Endometrial microvascular endothelial cells (primary cell): Measurements from ENCODE around the gene TSEN54. TPM values are rescaled to one million over a fixed set of nuclear protein-coding genes. Genes with fewer than 3 reads are reported as not detected.

Experiments used
- in situ Hi-C: cut with HindIII; loops from 2 replicates; pipeline ENCODE4 v1.10.0; 2017; ENCODE audit warnings: low sequenced_read_pairs, low pct_unique_long_range_greater_than_20kb; ENCODE audit errors: inconsistent ontology term
- total RNA-seq: library from RNA; depleted of rRNA; stranded (reverse); fragments of >200 nt; gene quantifications from one replicate; pipeline ENCODE4 v1.2.3, GENCODE V29; 2015; ENCODE audit errors: inconsistent ontology term

Gene TSEN54
- total RNA-seq, 1 donor from 2014 or later, result 54.8 TPM

DNA sequence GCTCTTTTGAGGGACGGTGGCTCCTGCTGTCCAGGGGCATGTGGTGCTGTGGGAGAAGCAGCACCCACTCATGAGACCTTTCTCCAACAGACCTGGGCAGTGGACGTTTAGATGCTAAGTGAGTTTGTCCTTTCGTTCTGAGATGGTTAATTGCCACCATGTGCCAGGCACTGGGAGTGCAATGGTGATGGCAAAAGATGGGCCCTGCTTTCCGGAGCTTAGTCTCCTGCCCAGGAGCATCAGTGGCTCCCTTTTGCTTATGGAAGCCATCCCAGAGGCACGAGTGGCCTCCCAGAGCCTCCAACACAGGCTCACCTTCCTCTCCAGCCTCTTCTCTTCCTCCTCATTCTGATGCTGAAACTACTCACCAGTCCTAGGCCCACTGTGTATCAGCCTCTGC is 29.4 kb upstream of the TSEN54 start:
- in situ Hi-C loops, result no loop called here

DNA sequence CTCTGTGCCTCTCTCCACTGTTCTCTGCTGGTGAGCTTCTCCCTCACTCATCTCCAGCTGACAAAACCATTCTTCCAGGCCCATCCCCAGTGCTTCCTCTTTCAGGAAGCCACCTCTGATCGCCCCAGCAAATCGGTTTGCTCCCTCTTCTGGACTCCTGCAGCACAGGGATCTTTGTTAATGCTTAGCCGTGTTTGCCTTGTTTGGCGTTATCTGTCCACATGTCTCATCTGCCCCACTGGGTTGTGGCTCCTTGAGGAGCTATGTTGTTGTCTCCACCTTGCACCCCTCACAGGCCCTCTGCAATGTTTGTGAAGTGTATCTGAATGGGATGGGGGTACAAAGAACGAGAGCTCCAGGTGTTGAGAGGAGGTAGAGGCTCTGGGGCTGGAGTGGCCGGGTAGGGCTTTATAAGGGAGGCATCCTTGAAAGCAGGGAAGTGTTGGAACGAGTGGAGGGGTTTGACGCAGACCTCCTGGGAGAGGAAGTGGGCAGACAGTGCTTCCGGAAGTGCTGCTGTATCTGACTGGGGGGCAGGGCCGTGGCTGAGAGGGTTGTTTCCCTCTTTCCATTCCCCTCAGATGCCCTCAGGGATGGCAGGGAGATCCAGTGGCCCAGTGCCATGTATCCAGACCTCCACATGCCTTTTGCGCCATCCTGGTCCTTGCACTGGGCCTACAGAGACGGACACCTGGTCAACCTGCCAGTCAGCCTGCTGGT is 28.8 kb upstream of the TSEN54 start:
- in situ Hi-C loops, result no loop called here

DNA sequence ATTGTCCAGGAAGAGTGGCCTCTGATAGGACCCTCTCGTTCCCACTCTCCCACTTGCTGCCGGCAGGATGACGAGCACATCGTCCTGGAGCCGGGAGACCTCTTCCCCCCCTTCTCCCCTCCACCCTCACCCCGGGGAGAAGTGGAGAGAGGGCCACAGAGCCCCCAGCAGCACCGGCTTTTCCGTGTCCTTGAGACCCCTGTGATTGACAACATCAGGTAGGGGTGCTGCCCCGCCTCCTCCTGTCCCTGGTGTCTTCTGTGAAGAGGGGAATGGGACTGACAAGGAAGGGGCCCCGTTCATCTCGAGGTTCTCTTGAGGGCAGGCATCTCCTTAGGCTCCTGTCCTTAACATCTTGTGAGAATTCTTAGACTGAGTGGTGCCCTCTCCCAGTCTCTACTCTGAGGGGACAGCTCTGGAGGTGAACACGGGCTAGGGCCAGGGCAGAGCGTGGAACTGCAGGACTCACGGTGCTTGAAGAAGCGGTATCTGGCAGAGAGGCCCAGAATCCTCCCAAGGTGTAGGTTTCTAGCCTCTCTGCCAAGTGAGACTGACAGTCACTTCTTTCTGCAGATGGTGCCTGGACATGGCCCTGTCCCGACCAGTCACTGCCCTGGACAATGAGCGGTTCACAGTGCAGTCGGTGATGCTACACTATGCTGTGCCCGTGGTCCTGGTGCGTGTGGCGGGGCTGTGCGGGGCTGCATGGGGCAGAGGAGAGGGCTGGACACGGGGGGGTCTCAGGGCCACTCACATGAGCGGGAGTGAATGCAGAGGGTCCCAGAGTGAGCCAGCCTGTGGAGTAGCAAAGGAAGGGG is 27.4 kb upstream of the TSEN54 start:
- in situ Hi-C loops, result no loop called here

DNA sequence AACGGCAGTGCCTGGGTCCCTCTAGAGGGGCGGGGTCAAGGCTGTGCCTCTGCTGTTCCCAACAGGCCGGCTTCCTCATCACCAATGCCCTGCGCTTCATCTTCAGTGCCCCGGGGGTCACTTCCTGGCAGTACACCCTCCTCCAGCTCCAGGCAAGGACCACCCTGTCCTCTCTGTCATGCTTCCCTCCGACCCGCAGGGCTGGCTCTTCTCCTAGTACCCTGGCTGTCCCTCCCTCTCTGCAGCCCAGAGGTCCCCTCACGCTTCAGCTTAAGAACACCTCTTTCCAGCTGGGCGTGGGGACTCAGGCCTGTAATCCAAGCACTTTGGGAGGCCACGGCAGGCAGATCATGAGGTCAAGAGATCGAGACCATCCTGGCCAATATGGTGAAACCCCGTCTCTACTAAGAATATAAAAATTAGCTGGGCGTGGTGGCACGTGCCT is 26.8 kb upstream of the TSEN54 start:
- in situ Hi-C loops, result no loop called here

DNA sequence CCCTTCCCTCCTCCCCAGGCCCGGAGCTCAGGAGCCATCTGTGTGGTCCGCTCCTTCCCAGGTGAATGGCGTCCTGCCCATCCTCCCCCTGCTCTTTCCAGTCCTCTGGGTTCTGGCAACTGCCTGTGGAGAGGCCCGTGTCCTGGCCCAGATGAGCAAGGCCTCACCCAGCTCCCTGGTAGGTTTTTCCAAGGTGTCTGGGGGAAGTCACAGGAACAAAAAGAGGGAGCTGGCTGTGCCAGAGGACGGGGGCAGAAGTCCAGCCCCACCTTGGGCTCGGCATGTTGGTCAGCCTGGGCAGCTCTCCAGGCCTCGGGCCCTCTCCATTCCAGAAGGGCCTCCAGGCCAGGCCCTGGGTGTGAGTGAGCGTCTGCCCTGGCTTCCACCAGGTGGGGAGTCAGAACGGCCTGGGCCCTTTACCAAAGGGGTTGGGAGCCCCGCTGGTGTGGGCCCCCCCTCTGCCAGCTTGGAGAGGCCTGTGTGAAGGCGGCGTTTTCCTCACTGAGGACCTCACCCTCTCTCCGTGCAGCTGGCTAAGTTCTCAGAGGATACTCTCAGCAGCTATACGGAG is 26.1 kb upstream of the TSEN54 start:
- in situ Hi-C loops, result no loop called here

DNA sequence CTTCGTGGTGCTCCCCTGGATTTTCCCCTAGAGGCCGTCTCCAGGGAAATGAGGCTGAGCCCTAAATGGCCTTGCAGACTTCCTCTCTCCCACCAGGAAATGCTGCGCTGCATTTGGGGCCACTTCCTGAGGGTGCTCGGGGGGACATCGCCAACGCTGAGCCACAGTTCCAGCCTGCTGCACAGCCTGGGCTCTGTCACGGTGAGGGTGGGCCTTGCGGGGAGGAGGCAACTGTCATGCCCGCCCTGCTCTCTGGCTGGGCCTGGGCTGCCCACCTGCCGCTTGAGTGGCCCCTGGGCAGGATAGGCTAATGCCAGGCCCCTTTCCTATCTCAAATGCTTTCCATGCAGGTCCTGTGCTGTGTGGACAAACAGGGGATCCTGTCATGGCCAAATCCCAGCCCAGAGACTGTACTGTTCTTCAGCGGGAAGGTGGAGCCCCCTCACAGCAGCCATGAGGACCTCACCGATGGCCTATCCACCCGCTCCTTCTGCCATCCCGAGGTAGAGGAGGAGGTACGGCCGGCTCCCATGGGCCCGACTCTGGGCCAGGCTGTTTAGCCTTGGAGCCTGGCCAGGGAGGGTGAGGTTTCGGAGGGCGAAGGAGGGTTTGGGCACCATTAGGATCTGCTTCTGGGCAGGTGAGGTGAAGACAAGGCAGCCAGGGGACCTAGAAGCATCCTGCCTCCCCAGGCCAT is 25.2 kb upstream of the TSEN54 start:
- in situ Hi-C loops, result no loop called here

DNA sequence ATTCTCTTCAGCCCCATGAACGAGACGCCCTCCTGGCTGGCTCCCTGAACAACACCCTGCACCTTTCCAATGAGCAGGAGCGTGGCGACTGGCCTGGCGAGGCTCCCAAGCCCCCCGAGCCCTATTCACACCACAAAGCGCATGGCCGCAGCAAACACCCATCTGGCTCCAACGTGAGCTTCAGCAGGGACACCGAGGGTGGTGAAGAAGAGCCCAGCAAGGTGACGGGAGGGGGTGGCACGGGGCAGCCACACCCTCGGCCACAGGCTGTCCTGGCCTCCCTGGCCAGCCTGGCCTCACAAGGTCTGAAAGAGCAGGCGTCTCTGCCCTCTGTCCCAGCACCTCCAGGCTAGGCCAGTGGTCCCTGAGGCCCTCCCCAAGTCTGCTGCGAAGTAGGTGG is 24.6 kb upstream of the TSEN54 start:
- in situ Hi-C loops, result no loop called here

DNA sequence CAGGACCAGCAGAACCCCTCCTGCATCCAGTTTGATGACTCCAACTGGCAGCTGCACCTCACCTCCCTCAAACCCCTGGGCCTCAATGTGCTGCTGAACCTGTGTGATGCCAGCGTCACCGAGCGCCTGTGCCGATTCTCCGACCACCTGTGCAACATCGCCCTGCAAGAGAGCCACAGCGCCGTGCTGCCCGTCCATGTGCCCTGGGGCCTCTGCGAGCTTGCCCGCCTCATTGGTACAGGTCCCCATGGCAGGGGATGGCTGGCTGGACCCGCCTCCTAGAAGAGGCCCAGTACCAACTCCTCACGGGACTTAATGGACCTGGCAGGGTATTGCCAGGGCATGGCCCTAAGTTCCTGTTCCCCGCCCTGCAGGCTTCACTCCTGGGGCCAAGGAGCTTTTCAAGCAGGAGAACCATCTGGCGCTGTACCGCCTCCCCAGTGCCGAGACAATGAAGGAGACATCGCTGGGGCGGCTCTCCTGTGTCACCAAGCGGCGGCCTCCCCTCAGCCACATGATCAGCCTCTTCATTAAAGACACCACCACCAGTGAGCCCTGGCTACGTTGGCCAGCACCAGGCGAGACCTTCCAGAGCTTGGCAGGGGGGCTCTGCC is 23.7 kb upstream of the TSEN54 start:
- in situ Hi-C loops, result no loop called here

DNA sequence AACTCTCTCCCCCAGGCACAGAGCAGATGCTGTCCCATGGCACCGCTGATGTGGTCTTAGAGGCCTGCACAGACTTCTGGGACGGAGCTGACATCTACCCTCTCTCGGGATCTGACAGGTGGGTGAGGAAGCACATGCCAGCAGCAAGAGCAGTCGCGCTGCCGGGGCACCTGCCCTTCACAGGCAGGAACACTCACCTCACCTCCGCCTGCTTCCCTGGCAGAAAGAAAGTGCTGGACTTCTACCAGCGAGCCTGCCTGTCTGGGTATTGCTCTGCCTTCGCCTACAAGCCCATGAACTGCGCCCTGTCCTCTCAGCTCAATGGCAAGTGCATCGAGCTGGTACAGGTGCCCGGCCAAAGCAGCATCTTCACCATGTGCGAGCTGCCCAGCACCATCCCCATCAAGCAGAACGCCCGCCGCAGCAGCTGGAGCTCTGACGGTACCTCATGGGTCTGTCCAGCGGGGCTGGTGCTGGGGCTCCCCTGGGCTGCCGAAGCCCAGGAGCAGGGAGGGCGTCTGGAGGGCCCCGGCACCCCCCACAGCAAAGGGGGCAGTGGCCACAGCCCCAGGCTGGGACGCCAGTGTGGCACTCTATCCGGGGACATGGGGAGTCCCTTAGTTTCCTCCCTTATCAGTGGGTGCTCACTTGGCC is 22.7 kb upstream of the TSEN54 start:
- in situ Hi-C loops, result no loop called here

DNA sequence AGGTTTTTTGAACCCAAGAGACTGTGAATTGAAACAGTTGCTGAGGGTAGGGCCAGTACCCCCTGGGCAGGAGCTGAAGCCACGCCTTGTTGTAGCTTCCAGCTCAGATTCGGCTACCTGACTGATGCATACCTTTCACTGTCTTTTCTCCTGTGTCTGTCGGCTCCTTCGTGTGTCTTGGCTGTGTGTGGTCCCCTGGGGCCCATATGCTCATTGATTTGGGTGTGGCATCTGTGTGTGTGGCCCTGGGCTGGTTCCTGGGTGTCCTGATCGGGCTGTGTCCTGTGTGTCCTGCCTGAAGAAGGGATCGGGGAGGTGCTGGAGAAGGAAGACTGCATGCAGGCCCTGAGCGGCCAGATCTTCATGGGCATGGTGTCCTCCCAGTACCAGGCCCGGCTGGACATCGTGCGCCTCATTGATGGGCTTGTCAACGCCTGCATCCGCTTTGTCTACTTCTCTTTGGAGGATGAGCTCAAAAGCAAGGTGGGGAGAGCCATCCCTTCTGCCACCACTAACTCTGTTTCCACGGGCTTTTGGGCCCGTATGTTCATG is 21.9 kb upstream of the TSEN54 start:
- in situ Hi-C loops, result no loop called here

DNA sequence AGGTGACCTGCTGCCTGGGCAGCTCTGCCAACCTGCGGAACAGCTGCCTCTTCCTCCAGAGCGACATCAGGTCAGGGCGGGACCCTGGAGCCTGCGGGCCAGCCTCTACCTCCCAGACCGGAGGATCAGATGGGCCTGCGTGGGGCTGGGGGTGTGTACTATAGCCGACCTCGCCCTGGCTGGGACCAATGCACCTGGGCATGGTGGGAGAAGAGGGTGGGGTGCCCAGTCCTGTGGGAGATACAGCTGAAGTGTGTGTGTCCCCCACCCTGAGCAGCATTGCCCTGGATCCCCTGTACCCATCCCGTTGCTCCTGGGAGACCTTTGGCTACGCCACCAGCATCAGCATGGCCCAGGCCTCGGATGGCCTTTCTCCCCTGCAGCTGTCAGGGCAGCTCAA is 20.3 kb upstream of the TSEN54 start:
- in situ Hi-C loops, result no loop called here

DNA sequence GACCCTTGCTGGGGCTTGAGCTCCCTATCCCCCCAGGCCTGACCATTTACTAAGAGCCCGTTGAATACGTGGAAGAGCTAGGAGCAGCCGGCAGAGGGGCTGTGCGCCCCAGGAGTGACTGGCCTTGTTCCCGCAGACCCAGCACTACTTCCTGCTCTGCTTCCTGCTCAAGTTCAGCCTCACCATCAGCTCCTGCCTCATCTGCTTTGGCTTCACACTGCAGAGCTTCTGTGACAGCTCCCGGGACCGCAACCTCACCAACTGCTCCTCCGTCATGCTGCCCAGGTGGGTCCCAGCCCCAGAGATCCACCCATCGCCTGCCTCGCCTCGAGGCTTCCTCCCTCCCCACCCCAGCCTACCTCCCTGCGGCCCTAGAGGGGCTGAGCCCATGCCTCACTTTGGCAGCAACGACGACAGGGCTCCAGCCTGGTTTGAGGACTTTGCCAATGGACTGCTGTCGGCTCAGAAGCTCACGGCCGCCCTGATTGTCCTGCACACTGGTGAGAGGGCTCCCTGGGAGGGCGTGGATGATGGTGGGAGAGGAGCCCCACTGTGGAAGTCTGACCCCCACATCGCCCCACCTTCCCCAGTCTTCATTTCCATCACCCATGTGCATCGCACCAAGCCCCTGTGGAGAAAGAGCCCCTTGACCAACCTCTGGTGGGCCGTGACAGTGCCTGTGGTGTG is 18.1 kb upstream of the TSEN54 start:
- in situ Hi-C loops, result no loop called here

DNA sequence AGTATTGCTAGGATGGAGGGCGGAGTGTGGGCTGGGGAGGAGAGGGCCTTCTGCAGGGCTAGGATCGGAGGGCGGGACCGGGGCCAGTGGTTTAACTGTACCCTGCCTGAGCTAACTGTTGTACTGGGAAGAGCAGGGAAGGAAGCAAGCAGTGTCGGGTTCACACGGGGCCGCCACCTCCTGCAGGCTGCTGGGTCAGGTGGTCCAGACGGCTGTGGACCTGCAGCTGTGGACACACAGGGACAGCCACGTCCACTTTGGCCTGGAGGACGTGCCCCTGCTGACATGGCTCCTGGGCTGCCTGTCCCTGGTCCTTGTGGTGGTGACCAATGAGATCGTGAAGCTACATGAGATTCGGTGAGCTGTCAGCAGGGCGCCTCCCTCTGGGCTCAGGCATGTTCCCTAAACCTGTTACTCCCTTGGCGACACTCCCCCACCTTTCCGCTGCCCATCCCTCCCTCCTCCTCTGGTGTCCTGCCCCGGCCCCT is 17.6 kb upstream of the TSEN54 start:
- in situ Hi-C loops, result no loop called here

DNA sequence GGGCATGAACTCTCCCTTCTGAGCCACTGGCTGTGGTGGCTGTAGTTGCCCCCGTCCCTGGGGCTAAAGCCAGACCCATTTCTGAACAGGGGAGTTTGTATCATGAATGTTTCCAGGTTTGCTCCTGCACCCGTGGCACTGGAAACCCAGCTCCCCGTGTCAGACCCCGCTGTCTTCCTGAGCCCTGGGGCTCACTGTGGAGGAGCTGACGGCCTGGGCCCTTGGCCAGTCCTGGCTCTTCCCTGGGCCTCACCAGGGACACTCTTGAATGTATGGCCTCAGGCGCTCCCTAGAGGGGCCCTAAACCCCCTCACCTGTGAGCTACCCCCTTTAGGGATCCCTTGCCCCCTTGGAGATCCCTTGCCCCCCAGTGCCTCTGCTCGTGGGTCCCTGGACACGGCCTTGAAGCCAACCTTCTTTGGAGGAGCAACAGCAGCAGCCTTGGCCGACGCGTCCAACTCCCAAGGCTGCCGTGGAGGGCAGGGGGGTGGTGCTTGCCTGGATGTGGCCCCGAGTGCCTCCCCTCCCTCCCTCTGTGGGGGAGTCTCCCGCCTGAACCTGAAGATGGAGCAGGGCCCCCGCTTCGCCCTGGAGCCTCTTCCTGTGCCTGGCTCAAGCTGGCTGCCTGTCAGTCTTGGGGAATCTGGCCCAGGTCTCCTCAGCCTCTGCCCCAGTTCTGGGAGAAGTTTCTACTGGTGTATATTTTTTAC is 16.9 kb upstream of the TSEN54 start:
- in situ Hi-C loops, result no loop called here

DNA sequence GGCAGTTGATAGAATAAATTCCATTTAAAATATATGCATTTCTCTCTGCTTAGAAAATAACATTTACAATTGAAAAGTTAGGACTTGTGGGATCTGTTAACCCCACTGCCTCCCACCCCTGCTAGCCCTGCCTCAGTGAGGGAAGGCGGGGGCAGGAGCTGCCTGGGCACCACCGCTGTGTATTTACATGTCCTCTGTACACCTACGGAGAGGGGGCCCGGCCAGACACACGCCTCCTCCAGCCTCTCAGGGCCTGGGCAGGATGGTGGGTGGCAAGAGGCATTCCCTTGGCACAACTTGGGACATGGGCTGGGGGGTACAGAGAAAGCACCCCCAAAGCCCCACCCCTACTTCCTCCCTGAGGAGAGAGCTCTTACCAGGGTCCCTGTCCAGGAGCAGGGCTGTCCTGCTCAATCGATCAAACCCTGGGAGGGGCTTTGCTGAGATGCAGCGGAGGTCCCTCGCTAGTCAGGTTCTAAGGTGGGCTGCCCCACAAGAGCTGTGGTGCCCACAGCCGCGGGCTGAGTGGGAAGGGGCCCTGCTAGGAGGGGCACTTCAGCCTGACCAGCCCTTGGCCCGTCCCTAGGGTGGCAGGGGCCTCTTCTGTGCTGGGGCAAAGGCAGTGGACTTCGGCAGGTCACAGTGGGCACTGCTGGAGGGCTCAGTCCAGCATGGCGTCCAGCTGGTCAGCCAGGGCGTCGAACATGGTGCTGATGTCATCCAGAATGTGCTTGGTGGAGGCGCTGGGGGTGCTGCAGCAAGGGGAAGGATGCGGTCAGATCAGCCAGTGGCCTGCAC is 15.7 kb upstream of the TSEN54 start:
- in situ Hi-C loops, result no loop called here

DNA sequence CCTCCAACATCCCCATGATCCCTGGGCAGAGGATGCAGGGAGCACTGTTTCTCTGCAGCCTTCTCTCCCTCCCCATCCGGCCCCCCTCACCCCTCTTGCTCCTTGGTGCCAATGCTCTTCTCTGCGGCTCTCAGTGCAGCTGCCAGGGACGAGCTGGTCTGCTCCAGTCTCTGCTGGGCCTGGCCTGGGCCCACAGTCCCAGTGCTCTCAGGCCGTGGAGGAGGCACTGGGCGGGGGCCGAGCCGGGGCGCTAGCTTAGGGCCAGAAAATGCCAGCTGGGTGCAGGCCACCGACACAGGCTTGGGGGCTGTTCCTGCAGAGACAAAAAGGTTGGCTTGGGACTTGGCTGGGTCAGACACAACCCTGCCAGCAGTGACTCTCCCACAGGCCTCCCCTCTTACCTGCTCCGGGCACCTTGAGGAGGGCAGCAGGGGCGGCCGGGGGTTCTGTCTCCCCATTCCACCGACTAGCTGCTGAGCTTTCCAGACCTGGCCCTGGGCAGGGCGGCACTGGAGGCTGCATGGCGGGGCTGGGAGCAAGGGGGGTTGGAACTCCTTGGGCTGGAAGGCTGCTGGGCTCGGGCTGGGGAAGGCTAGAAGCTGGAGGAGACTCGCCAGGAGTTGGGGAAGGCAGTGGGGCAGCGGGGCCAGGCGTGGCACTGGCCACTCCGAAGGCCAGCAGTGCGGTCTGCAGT is 14.8 kb upstream of the TSEN54 start:
- in situ Hi-C loops, result no loop called here
